Mucosa of descending colon (tissue), 3 donors: ENCODE results near the gene CWC27. TPM values are rescaled to one million over a fixed set of nuclear protein-coding genes. Genes with fewer than 3 reads are reported as not detected.

Source experiments
- ATAC-seq: fragments of 200-7000 bp; cut with Tn5 transposase; one replicate; pipeline ENCODE4 v1.9.1; 2020; ENCODE audit warnings: mild to moderate bottlenecking, moderate library complexity
- DNase-seq, 3 donors: peaks; one replicate each; pipeline ENCODE4 v3.0.0-alpha.2; 2020
- H3K36me3 ChIP-seq: fragments of 200-600 bp; one replicate; pipeline ENCODE4 v1.8.0; 2021; ENCODE audit warnings: low read depth, mild to moderate bottlenecking
- H3K4me1 ChIP-seq: fragments of 200-600 bp; one replicate; pipeline ENCODE4 v1.8.0; 2021; ENCODE audit warnings: low read depth, mild to moderate bottlenecking
- H3K4me3 ChIP-seq: fragments of 200-600 bp; one replicate; pipeline ENCODE4 v1.8.0; 2021; ENCODE audit warnings: mild to moderate bottlenecking
- H3K9me3 ChIP-seq: fragments of 200-600 bp; one replicate; pipeline ENCODE4 v1.8.0; 2021; ENCODE audit warnings: mild to moderate bottlenecking
- intact Hi-C, 2 donors: fragments of 100-400 bp; cut with DNase I in 1 of 2; cut with micrococcal nuclease in 1 of 2; formaldehyde crosslinking; loops; one replicate each; pipeline versions ENCODE4 v1.11.0 to v1.11.1; 2022; cut with DNase I, micrococcal nuclease
- total RNA-seq, 3 donors: library from RNA; stranded (reverse); fragmentation: NEBNext Ultra II Directional in 2 of 3; extraction: Animal tissue kit (Norgen Biotek cat#: 25700) in 2 of 3; gene quantifications; one replicate each; pipeline versions ENCODE4 v1.2.1 to v1.2.4, GENCODE V29; 2021 to 2023
- TF ChIP-seq, protein P1 (sequence below): fragments of 200-600 bp; IDR thresholded peaks from one replicate; pipeline ENCODE4 v1.8.0; 2022; ENCODE audit warnings: antibody characterized with exemption, mild to moderate bottlenecking
- donor health status: DM: no; HTN: no; CAD: no; lungs with moderate emphysema.
- donor health status: DM: no; HTN: no; CAD: no.
- donor health status: DM: no; HTN: yes; CAD: no.

The CWC27 gene
- total RNA-seq, 3 donors from 2014 or later: 15.1 to 21.7 (median 15.2) TPM

- TF ChIP-seq, protein P1, sequence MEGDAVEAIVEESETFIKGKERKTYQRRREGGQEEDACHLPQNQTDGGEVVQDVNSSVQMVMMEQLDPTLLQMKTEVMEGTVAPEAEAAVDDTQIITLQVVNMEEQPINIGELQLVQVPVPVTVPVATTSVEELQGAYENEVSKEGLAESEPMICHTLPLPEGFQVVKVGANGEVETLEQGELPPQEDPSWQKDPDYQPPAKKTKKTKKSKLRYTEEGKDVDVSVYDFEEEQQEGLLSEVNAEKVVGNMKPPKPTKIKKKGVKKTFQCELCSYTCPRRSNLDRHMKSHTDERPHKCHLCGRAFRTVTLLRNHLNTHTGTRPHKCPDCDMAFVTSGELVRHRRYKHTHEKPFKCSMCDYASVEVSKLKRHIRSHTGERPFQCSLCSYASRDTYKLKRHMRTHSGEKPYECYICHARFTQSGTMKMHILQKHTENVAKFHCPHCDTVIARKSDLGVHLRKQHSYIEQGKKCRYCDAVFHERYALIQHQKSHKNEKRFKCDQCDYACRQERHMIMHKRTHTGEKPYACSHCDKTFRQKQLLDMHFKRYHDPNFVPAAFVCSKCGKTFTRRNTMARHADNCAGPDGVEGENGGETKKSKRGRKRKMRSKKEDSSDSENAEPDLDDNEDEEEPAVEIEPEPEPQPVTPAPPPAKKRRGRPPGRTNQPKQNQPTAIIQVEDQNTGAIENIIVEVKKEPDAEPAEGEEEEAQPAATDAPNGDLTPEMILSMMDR: no peak
- ATAC-seq (no peak), DNase-seq (no peak)
- Histone ChIP-seq H3K36me3 (no peaks in the 10 kb centered on the region), H3K4me1 (no peaks in the 10 kb centered on the region), H3K9me3 (no peaks in the 10 kb centered on the region), H3K4me3 (no peak overlapping the region)
- intact Hi-C loops: no loop called here
Observed at GRCh38 chr5:64876203-64876602, 107.5 kb downstream of the CWC27 start.

GRCh38 chr5:64880821-64881220 lies 112.1 kb downstream of the CWC27 start:
- intact Hi-C loops: no loop called here
- DNase-seq (no peak), ATAC-seq (no peak)
- H3K4me1 ChIP-seq: no peaks in the 10 kb centered on the region
- H3K4me3 ChIP-seq: no peak overlapping the region
- H3K36me3 ChIP-seq: no peaks in the 10 kb centered on the region
- TF ChIP-seq, protein P1: no peak
- H3K9me3 ChIP-seq: no peaks in the 10 kb centered on the region

- Histone ChIP-seq H3K4me3 (no peak overlapping the region), H3K36me3 (no peaks in the 10 kb centered on the region), H3K4me1 (no peaks in the 10 kb centered on the region), H3K9me3 (no peaks in the 10 kb centered on the region)
- no peak for ATAC-seq
- intact Hi-C loops: no loop called here
- TF ChIP-seq, protein P1: no peak
- DNase-seq: no peak
Observed at GRCh38 chr5:64883912-64884311, 115.2 kb downstream of the CWC27 start.

GRCh38 chr5:64884541-64884940 lies 115.8 kb downstream of the CWC27 start:
- Histone ChIP-seq H3K36me3 (no peaks in the 10 kb centered on the region), H3K4me3 (no peak overlapping the region), H3K9me3 (no peaks in the 10 kb centered on the region), H3K4me1 (no peaks in the 10 kb centered on the region)
- TF ChIP-seq, protein P1: no peak
- no peak for DNase-seq
- no peak for ATAC-seq
- intact Hi-C loops: no loop called here

DNA sequence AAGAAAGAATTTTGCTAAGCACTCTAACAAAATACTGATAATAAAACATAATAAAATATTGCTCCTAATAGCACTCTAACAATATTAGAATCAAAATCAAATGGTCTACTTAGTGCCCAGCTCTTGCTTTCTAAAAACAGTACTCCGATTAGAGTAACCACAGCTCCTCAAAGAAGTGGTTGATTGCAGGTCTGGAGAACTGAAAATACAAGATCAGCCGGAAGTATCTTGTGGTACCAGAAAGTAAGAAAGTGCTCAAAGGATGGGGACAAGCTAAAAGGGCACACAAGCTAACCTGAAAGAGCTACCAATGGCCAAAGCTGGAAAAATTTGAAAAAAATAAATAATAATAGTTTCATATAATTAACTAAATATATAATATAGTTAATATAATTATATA lies 119.2 kb downstream of the CWC27 start:
- Histone ChIP-seq H3K4me3 (no peak overlapping the region), H3K36me3 (no peaks in the 10 kb centered on the region), H3K9me3 (no peaks in the 10 kb centered on the region), H3K4me1 (no peaks in the 10 kb centered on the region)
- no peak for DNase-seq
- intact Hi-C loops: no loop called here
- TF ChIP-seq, protein P1: no peak
- ATAC-seq: no peak

DNA sequence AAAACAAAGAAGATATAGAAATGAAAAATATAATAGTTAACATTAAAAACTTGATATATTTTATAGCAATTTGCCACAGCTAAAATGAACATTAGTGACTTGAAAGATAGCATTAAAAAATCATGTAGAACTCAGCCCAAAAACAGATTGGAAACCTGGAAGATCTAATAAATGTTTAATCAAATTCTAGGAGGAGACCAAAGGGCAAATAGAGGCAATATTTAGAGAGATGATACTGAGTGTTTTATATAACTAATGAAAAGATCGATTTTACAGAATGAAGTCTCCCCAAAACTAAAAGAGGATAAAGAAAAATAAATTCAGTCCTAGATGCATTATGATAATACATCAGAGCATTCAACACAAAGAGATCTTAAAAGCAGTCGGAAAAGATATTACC lies 127.0 kb downstream of the CWC27 start:
- DNase-seq (no peak), ATAC-seq (no peak)
- TF ChIP-seq, protein P1: no peak
- H3K4me1 ChIP-seq: no peaks in the 10 kb centered on the region
- H3K4me3 ChIP-seq: no peak overlapping the region
- no peaks in the 10 kb centered on the region for H3K36me3 ChIP-seq
- intact Hi-C loops: no loop called here
- peaks cover 5% of the 10 kb centered on the region for H3K9me3 ChIP-seq
